ENCODE results near the gene PBX3. TPM values are rescaled to one million over a fixed set of nuclear protein-coding genes. Genes with fewer than 3 reads are reported as not detected.

Gene PBX3
- polyA plus RNA-seq, 1 donor (not counting 4 experiments of a cell fraction or from before 2014, with no cell fraction given), result 26.3 TPM

DNA sequence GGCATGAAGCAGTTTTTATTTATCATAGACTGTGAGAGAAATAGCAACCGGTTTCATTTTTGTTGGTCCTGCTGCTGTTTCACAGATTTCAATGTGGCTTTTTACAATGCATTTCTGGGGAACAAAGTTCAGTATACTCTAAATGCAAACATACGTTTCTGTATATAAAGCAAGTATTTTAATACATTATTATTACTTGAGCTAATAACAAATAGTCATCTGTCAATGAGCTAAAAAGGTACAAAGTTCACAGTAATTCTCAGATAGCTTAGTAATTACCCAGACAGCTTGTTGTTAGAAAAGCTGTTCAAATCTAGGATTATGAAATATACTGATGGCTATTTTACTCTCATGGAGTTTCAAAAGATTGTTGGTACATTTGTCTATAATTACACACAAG, 50.8 kb downstream of the PBX3 start:
- FAIRE-seq (no peak), DNase-seq (ENCODE audit: low read depth, low spot score) (no peak)
- Histone ChIP-seq H3K27me3 (ENCODE audit: control insufficient read depth, extremely low read depth, insufficient read depth, low read length) (no peaks in the 10 kb centered on the region), H3K79me2 (ENCODE audit: control insufficient read depth, insufficient read depth, low read length) (peaks cover 10% of the 10 kb centered on the region), H3K36me3 (ENCODE audit: control insufficient read depth in 2 of 2, extremely low read depth in 1 of 2, insufficient read depth in 2 of 2, low read length in 2 of 2) (no peaks in the 10 kb centered on the region), H2AFZ (ENCODE audit: control insufficient read depth, low read length) (no peak overlapping the region), H3K4me2 (ENCODE audit: control insufficient read depth, extremely low read depth, insufficient read depth, low read depth, low read length) (no peak overlapping the region), H3K9ac (ENCODE audit: control insufficient read depth, extremely low read depth, insufficient read depth, low read length) (no peak overlapping the region), H3K4me1 (ENCODE audit: control insufficient read depth, extremely low read depth, insufficient read depth, low read length) (no peaks in the 10 kb centered on the region), H3K4me3 (ENCODE audit: control insufficient read depth in 2 of 3, extremely low read depth in 1 of 3, insufficient read depth in 2 of 3, low read depth in 1 of 3, low read length in 3 of 3) (no peak overlapping the region), H4K20me1 (ENCODE audit: control insufficient read depth, extremely low read depth, insufficient read depth, low read length) (no peaks in the 10 kb centered on the region), H3K9me3 (ENCODE audit: control insufficient read depth, low read depth, low read length) (no peaks in the 10 kb centered on the region), H3K9me1 (ENCODE audit: control insufficient read depth, extremely low read depth, insufficient read depth, low read length) (no peaks in the 10 kb centered on the region), H3K27ac (ENCODE audit: control insufficient read depth, insufficient read depth, low read length) (no peak overlapping the region)
- dilution Hi-C loops (cut with MboI; ENCODE audit: extremely low pct_ligation_motif_present, low sequenced_read_pairs), result no loop called here
- no peak for TF ChIP-seq EZH2 (IDR thresholded peaks at IDR 0.05; ENCODE audit: low read length)

DNA sequence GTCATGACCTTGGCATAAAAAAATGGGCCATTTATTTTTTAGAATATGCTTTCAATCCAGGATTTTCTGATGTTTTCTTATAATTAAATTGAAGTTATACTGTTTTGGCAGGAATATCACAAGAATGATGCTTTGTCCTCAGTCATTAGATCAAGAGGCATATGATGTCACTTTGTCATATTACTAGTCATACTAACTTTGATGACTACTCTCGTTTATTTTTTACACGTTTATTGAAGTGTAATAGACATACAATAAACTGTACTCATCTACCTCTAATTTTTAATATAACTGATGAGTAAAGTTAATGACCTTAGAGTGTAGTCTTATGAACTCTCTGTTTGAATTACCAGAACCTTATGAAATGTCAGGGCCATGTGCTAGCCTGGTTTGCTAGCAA, 56.4 kb downstream of the PBX3 start:
- DNase-seq (ENCODE audit: low read depth, low spot score) (no peak), FAIRE-seq (no peak)
- Histone ChIP-seq H3K27ac (ENCODE audit: control insufficient read depth, insufficient read depth, low read length) (no peak overlapping the region), H3K4me1 (ENCODE audit: control insufficient read depth, extremely low read depth, insufficient read depth, low read length) (no peaks in the 10 kb centered on the region), H3K36me3 (ENCODE audit: control insufficient read depth in 2 of 2, extremely low read depth in 1 of 2, insufficient read depth in 2 of 2, low read length in 2 of 2) (no peaks in the 10 kb centered on the region), H3K9me1 (ENCODE audit: control insufficient read depth, extremely low read depth, insufficient read depth, low read length) (no peaks in the 10 kb centered on the region), H3K4me2 (ENCODE audit: control insufficient read depth, extremely low read depth, insufficient read depth, low read depth, low read length) (no peak overlapping the region), H3K4me3 (ENCODE audit: control insufficient read depth in 2 of 3, extremely low read depth in 1 of 3, insufficient read depth in 2 of 3, low read depth in 1 of 3, low read length in 3 of 3) (no peak overlapping the region), H2AFZ (ENCODE audit: control insufficient read depth, low read length) (no peak overlapping the region), H3K79me2 (ENCODE audit: control insufficient read depth, insufficient read depth, low read length) (no peaks in the 10 kb centered on the region), H3K9me3 (ENCODE audit: control insufficient read depth, low read depth, low read length) (no peaks in the 10 kb centered on the region), H3K27me3 (ENCODE audit: control insufficient read depth, extremely low read depth, insufficient read depth, low read length) (no peaks in the 10 kb centered on the region), H3K9ac (ENCODE audit: control insufficient read depth, extremely low read depth, insufficient read depth, low read length) (no peak overlapping the region), H4K20me1 (ENCODE audit: control insufficient read depth, extremely low read depth, insufficient read depth, low read length) (no peaks in the 10 kb centered on the region)
- TF ChIP-seq, protein P1, sequence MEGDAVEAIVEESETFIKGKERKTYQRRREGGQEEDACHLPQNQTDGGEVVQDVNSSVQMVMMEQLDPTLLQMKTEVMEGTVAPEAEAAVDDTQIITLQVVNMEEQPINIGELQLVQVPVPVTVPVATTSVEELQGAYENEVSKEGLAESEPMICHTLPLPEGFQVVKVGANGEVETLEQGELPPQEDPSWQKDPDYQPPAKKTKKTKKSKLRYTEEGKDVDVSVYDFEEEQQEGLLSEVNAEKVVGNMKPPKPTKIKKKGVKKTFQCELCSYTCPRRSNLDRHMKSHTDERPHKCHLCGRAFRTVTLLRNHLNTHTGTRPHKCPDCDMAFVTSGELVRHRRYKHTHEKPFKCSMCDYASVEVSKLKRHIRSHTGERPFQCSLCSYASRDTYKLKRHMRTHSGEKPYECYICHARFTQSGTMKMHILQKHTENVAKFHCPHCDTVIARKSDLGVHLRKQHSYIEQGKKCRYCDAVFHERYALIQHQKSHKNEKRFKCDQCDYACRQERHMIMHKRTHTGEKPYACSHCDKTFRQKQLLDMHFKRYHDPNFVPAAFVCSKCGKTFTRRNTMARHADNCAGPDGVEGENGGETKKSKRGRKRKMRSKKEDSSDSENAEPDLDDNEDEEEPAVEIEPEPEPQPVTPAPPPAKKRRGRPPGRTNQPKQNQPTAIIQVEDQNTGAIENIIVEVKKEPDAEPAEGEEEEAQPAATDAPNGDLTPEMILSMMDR (optimal IDR thresholded peaks at IDR 0.05 in 1 of 3, IDR thresholded peaks at IDR 0.05 in 1 of 3, conservative IDR thresholded peaks at IDR 0.05 in 1 of 3; ENCODE audit: extremely low read depth in 1 of 3, insufficient read depth in 2 of 3, low read length in 3 of 3), result no peak
- no peak for TF ChIP-seq EZH2 (IDR thresholded peaks at IDR 0.05; ENCODE audit: low read length)
- dilution Hi-C loops (cut with MboI; ENCODE audit: extremely low pct_ligation_motif_present, low sequenced_read_pairs), result no loop called here

- H2AFZ ChIP-seq (ENCODE audit: control insufficient read depth, low read length), result no peak overlapping the region
- no peak overlapping the region for H3K4me3 ChIP-seq (ENCODE audit: control insufficient read depth in 2 of 3, extremely low read depth in 1 of 3, insufficient read depth in 2 of 3, low read depth in 1 of 3, low read length in 3 of 3)
- no peak for FAIRE-seq
- no peaks in the 10 kb centered on the region for H3K4me1 ChIP-seq (ENCODE audit: control insufficient read depth, extremely low read depth, insufficient read depth, low read length)
- TF ChIP-seq EZH2 (IDR thresholded peaks at IDR 0.05; ENCODE audit: low read length), result no peak
- TF ChIP-seq, protein P1 (optimal IDR thresholded peaks at IDR 0.05 in 1 of 3, IDR thresholded peaks at IDR 0.05 in 1 of 3, conservative IDR thresholded peaks at IDR 0.05 in 1 of 3; ENCODE audit: extremely low read depth in 1 of 3, insufficient read depth in 2 of 3, low read length in 3 of 3), result no peak
- no peaks in the 10 kb centered on the region for H3K27me3 ChIP-seq (ENCODE audit: control insufficient read depth, extremely low read depth, insufficient read depth, low read length)
- dilution Hi-C loops (cut with MboI; ENCODE audit: extremely low pct_ligation_motif_present, low sequenced_read_pairs), result no loop called here
- no peak overlapping the region for H3K9ac ChIP-seq (ENCODE audit: control insufficient read depth, extremely low read depth, insufficient read depth, low read length)
- H4K20me1 ChIP-seq (ENCODE audit: control insufficient read depth, extremely low read depth, insufficient read depth, low read length), result no peaks in the 10 kb centered on the region
- DNase-seq (ENCODE audit: low read depth, low spot score), result no peak
- H3K4me2 ChIP-seq (ENCODE audit: control insufficient read depth, extremely low read depth, insufficient read depth, low read depth, low read length), result no peak overlapping the region
- no peaks in the 10 kb centered on the region for H3K79me2 ChIP-seq (ENCODE audit: control insufficient read depth, insufficient read depth, low read length)
- no peaks in the 10 kb centered on the region for H3K9me1 ChIP-seq (ENCODE audit: control insufficient read depth, extremely low read depth, insufficient read depth, low read length)
- no peaks in the 10 kb centered on the region for H3K9me3 ChIP-seq (ENCODE audit: control insufficient read depth, low read depth, low read length)
- H3K36me3 ChIP-seq (ENCODE audit: control insufficient read depth in 2 of 2, extremely low read depth in 1 of 2, insufficient read depth in 2 of 2, low read length in 2 of 2), result no peaks in the 10 kb centered on the region
- H3K27ac ChIP-seq (ENCODE audit: control insufficient read depth, insufficient read depth, low read length), result no peak overlapping the region
These were observed 57.9 kb downstream of the PBX3 start for GRCh38 chr9:125805057-125805456.
